ENCODE data around the gene VSX2. TPM values are rescaled to one million over a fixed set of nuclear protein-coding genes. Genes with fewer than 3 reads are reported as not detected.

VSX2 gene
- polyA plus RNA-seq, 6 donors from 2014 or later = not detected

DNA sequence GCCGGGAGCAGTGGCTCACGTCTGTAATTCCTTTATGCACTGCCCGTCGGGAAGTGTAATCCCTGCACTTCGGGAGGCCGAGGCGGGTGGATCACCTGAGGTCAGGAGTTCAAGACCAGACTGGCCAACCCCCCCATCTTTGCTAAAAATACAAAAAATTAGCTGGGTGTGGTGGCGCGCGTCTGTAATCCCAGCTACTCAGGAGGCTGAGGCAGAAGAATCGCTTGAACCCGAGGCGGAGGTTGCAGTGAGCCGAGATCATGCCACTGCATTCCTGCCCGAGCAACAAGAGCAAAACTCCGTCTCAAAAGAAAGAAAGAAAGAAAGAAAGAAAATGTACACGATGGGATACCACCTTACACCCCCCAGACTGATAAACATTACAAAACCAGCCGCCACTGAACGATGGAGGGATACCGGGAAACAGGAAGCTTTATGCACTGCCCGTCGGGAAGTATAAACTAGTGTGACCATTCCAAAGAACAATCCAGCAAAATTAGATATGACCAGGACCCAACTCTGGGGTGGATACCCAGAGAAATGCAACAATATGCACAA lies 62.4 kb downstream of the VSX2 start:
- ATAC-seq (ENCODE audit: low read depth in 2 of 2) = no peak
- no peak for DNase-seq
- peak overlapping the region; percentile 68 to 97 (median 94) for H3K27ac Mint-ChIP-seq
- peaks cover 9 to 11% of the 10 kb centered on the region in 2 donors for H3K36me3 Mint-ChIP-seq
- no peaks in the 10 kb centered on the region for H3K9me3 Mint-ChIP-seq
- H3K27me3 Mint-ChIP-seq = no peaks in the 10 kb centered on the region
- H3K4me1 Mint-ChIP-seq = peaks cover 21 to 37% (median 32%) of the 10 kb centered on the region in 3 donors
- peak overlapping the region; percentile 94 to 99 (median 97) for H3K4me3 Mint-ChIP-seq

DNA sequence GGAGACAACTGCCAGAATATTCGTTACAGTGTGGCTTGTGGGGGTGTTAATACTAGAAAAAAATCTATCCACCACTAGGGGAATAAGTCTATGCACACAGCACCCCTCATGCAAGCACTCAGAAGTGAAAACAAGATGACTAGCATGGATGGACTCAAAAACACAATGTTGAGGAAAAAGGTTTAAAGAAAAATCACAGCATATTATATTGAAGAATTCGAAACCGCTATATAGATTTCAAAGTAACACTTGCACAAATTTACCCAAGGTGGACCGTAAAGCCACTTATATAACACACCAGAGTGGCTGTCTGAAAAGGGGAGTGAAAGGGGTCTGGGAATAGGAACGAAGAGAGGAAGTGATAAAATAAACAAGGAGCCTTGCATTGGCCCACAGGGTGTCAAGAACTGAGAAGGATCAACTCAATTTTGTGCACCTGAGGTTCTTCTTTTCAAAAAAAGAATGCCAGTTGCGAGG lies 62.9 kb downstream of the VSX2 start:
- Mint-ChIP-seq H3K4me1 (peaks cover 21 to 37% (median 32%) of the 10 kb centered on the region in 3 donors), H3K4me3 (peak overlapping the region; percentile 94 to 99 (median 97)), H3K36me3 (peaks cover 9 to 11% of the 10 kb centered on the region in 2 donors), H3K27ac (peak overlapping the region; percentile 68 to 97 (median 94)), H3K9me3 (no peaks in the 10 kb centered on the region), H3K27me3 (no peaks in the 10 kb centered on the region)
- ATAC-seq (ENCODE audit: low read depth in 2 of 2) (peak; percentile 77), DNase-seq (peak; percentile 59)

DNA sequence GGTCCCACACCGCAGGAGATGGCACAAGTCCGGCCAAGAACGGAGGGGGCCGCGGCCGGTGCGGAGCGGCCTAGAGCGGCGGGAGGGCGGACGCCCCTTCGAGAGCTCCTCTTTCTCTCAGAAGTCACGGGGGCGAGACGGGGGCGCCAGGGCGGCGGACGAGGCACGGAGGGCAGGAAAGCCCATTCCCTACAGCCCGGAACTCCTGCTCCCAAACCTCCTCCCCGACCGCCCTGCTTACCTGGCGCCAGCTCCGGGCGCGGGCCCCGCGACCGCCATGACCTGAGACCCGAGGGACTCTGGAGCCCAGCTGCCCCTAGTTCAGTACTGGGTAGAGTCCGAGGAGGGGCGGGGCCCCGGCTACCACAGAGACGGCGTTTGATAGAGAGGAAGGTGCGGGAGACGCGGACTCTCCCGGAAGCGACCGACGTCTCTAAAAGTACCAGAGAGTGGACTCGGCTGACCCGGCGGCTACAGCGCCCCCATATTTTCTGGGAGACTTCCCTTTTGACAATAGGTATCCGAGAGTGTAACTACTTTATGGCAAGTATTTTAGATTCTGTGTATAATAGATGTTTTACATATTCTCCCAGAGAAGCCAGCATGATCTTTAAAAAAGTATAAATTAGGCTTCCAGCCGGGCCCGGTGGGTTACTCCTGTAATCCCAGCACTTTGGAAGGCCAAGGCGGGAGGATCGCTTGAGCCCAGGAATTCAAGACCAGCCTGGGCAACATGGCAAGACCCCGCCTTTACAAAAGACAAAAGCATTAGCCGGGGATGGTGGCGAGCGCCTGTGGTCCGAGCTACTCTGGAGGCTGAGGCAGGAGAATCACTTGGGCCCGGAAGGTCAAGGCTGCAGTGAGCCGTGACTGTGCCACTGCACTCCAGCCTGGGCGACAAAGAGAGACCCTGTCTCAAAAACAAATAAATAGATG lies 63.7 kb downstream of the VSX2 start, which contains the start of gene ABCD4:
TSS of gene ABCD4 (minus strand) at position 301 of the 936 bp plus-strand sequence. CDS start at position 279, 22 bp downstream.
- peak; percentile 86 to 94 for ATAC-seq (ENCODE audit: low read depth in 2 of 2)
- H3K27me3 Mint-ChIP-seq = no peaks in the 10 kb centered on the region
- H3K4me3 Mint-ChIP-seq = peak within 1 kb of the TSS; percentile 94 to 99 (median 97)
- no peaks in the 10 kb centered on the region for H3K9me3 Mint-ChIP-seq
- peak; percentile 84 for DNase-seq
- H3K36me3 Mint-ChIP-seq = peaks cover 9 to 11% of the 10 kb centered on the region in 2 donors
- H3K27ac Mint-ChIP-seq = peak within 1 kb of the TSS; percentile 92 to 97 (median 94)
- H3K4me1 Mint-ChIP-seq = peaks cover 21 to 37% (median 32%) of the 10 kb centered on the region in 3 donors

DNA sequence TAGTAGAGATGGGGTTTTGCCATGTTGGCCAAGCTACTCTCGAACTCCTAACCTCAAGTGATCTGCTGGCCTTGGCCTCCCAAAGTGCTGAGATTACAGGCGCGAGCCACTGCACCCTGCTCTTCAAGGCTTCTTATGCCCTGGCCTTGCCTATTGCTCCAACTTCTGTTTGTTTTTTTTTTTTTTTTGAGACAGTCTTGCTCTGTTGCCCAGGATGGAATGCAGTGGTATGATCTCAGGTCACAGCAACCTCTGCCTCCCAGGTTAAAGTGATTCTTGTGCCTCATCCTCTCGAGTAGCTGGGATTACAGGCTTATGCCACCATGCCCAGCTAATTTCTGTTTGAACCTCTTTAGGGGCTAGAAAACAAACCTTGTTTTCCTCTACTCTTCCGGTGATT lies 69.4 kb downstream of the VSX2 start:
- H3K27me3 Mint-ChIP-seq = no peaks in the 10 kb centered on the region
- no peaks in the 10 kb centered on the region for H3K36me3 Mint-ChIP-seq
- H3K9me3 Mint-ChIP-seq = no peaks in the 10 kb centered on the region
- no peak overlapping the region for H3K27ac Mint-ChIP-seq
- H3K4me1 Mint-ChIP-seq = peaks cover 0 to 4% (median 0%) of the 10 kb centered on the region in 3 donors
- no peak for DNase-seq
- no peak overlapping the region for H3K4me3 Mint-ChIP-seq
- ATAC-seq (ENCODE audit: low read depth in 2 of 2) = no peak

DNA sequence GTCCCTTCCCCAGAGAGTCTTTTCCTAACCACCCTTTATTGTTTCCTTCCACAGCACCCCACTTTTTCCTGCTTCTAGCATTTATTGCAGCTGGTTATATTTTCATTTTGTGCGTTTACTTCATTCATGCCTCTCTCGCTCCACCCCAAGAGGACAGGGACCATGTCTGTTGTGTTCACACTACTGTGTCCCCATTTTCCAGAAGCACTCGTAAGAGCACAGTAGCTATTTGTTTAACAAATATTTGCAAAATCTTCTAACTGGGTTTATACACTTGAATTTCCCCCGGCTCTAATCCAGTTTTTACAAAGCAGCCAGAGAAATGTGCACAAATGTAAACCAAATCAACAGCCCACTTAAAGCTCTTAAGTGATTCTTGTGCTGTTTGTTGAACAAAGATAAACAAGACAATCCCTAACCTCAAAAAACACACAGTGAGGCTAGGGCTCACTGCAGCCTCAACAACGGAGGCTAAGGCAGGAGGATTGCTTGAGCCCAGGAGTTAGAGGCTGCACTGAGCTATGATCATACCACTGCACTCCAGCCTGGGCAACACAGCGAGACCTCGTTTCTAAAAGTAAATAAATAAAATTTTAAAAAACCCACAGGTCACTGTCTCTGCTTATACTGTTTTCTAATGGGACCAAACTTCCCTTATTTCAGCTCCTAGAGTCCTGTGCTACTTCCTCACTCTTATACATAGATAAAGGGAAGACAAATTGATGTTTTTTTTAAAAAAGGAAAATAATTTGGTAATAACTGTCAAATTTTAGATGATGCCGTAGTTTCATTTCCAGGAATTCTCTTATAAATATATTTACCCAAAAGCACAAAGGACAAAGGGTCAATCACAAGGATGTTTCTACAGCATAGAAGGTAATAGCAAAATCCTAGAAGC lies 70.1 kb downstream of the VSX2 start:
- DNase-seq = no peak

DNA sequence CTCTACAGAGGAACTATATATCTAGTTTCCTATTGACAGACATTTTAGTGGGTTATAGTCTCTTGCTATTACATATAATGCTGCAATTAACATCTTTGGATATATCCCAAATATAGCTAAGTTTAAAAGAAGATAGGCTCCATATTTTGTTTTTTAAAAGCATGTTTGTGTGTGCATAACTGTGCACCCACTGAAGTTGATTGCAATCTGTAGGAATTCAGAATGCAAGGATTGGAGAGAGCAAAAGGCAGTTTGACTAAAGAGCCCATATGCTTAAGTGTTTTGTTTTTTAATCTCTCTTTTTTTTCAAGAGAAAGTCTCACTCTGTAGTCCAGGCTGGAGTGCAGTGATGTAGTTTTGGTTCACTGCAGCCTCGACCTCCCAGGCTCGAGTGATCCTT lies 72.9 kb downstream of the VSX2 start:
- H3K36me3 Mint-ChIP-seq = no peaks in the 10 kb centered on the region
- no peak for DNase-seq
- peak overlapping the region in 1 of 6 donors; percentile 10 for H3K27ac Mint-ChIP-seq
- ATAC-seq (ENCODE audit: low read depth in 2 of 2) = no peak
- H3K4me3 Mint-ChIP-seq = no peak overlapping the region
- no peaks in the 10 kb centered on the region for H3K9me3 Mint-ChIP-seq
- no peaks in the 10 kb centered on the region for H3K4me1 Mint-ChIP-seq
- H3K27me3 Mint-ChIP-seq = peaks cover 0 to 17% (median 12%) of the 10 kb centered on the region in 3 donors

More for the DNA sequence above, 70.1 kb downstream of the VSX2 start:
- Mint-ChIP-seq H3K36me3 (no peaks in the 10 kb centered on the region), H3K27ac (no peak overlapping the region), H3K9me3 (no peaks in the 10 kb centered on the region), H3K4me1 (no peaks in the 10 kb centered on the region), H3K4me3 (peak overlapping the region in 1 of 8 donors; percentile 18), H3K27me3 (no peaks in the 10 kb centered on the region)
- ATAC-seq (ENCODE audit: low read depth in 2 of 2) = no peak

Other genes starting within 250 kb of the VSX2 start
- gene ENTPD5, start 220.2 kb upstream of the VSX2 start, polyA plus RNA-seq (ENCODE audit: low read depth in 6 of 6) = 1 to 10 TPM; 2.3 to 5.7 (median 5.0) TPM
- gene BBOF1, start 220.1 kb upstream of the VSX2 start, polyA plus RNA-seq (ENCODE audit: low read depth in 6 of 6) = 1 to 10 TPM; 1.2 to 5.8 (median 2.0) TPM
- 10 to 100 TPM; 14.5 to 24.3 (median 20.6) TPM for gene ALDH6A1, start 155.0 kb upstream of the VSX2 start, polyA plus RNA-seq (ENCODE audit: low read depth in 6 of 6)
- gene LIN52, start 154.5 kb upstream of the VSX2 start, polyA plus RNA-seq (ENCODE audit: low read depth in 6 of 6) = 10 to 100 TPM in 5 of 6 donors, 1 to 10 TPM in 1; 7.4 to 19.1 (median 11.9) TPM
- 10 to 100 TPM; 23.2 to 32.8 (median 27.5) TPM for gene ABCD4, start 63.5 kb downstream of the VSX2 start, polyA plus RNA-seq (ENCODE audit: low read depth in 6 of 6)
- gene VRTN, start 109.0 kb downstream of the VSX2 start, polyA plus RNA-seq (ENCODE audit: low read depth in 6 of 6) = not detected
- under 1 TPM in 1 of 6 donors, not detected in 5; 0.35 TPM for gene SYNDIG1L, start 186.8 kb downstream of the VSX2 start, polyA plus RNA-seq (ENCODE audit: low read depth in 6 of 6)